Peyer's patch (tissue), 4 donors: ENCODE measurements around the gene SPECC1L. TPM values are rescaled to one million over a fixed set of nuclear protein-coding genes. Genes with fewer than 3 reads are reported as not detected.

Source experiments
- DNase-seq, 3 donors: peaks; one replicate each; pipeline ENCODE4 v3.0.0-alpha.2; 2017 to 2019
- H3K27ac ChIP-seq, 4 donors: fragments of 200-600 bp; sonication (generic); one replicate each; pipeline ENCODE4 v1.5.1; 2016 to 2019
- H3K27me3 ChIP-seq, 2 donors: fragments of 200-600 bp; sonication (generic); one replicate each; pipeline ENCODE4 v1.5.1; 2019
- H3K36me3 ChIP-seq, 3 donors: fragments of 200-600 bp; sonication (generic); one replicate each; pipeline ENCODE4 v1.5.1; 2016 to 2019
- H3K4me1 ChIP-seq, 4 donors: fragments of 200-600 bp; sonication (generic); one replicate each; pipeline ENCODE4 v1.5.1; 2016 to 2019
- H3K4me3 ChIP-seq, 4 donors: fragments of 200-600 bp; sonication (generic); 1 replicate in 3 of 4; 2 replicates in 1 of 4; pipeline ENCODE4 v1.5.1; 2016 to 2019; ENCODE audit warnings: mild to moderate bottlenecking in 1 of 4
- H3K9me3 ChIP-seq, 4 donors: fragments of 200-600 bp; sonication (generic); one replicate each; pipeline ENCODE4 v1.5.1; 2016 to 2019; ENCODE audit warnings: mild to moderate bottlenecking in 1 of 4
- CTCF ChIP-seq, 6 experiments: fragments of 450-650 bp in 4 of 6; fragments of 200-600 bp in 2 of 6; sonication (generic) in 1 of 6; IDR thresholded peaks; one replicate each; pipeline ENCODE4 v1.5.1; 2017 to 2019; ENCODE audit warnings: antibody characterized with exemption in 6 of 6, mild to moderate bottlenecking in 3 of 6, moderate library complexity in 1 of 6
- POLR2A ChIP-seq, 2 donors: fragments of 450-650 bp; IDR thresholded peaks; one replicate each; pipeline ENCODE4 v1.5.1; 2017; ENCODE audit warnings: antibody characterized with exemption in 2 of 2, mild to moderate bottlenecking in 2 of 2, moderate library complexity in 2 of 2
- total RNA-seq, 4 donors: library from RNA; depleted of rRNA; stranded (reverse); fragments of >200 nt; gene quantifications; one replicate each; pipeline ENCODE4 v1.1.0, GENCODE V29; 2016

SPECC1L gene
- total RNA-seq, 4 donors from 2014 or later = 24.2 to 147 (median 34.4) TPM

DNA sequence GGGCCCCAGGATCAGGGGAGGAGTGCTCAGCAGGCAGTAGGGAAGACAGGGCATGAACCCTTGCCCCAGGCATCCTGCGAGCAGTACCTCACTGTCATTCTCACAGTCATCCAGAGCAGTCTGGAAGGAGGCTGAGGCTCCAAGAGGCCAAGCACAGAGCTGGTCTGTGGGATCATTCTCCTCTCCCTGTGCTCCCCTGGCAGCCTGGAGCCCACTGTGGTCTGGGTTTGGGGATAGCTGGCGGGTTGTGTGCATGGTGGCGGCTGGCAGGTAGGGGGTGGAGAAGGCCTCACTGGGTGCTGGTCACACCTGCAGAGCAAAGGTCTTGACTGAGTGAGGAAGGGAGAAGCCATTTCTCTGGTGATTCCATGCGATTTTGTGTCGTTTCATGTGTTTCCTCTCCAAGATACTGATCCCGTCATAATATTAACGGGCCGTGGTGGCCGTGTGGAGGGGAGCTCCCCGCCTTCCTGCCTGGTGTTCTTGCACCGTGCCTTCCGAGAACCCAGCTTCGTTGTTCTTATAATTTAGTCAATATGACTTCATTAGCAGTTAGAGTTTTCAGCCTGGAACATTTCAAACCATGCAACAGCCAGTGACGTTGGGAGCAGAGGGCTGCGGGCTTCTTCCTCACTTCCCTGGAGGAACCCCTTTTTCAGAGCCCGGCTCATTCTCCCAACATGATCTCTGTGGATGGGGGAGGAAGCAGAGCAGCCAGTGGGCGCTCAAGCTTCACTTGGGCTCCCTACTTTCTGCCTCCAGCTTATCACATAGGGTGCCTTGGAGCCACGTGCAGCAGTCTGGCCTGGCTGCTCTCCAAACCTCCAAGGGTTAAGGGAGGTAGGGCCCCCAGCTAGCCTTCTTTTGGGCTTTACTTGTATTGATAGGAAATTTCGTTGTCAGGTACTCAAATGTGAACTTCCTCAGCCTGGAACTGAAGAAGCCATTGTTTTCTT, 136.0 kb downstream of the SPECC1L start:
- Histone ChIP-seq H3K36me3 (peaks cover 0 to 18% (median 0%) of the 10 kb centered on the region in 3 donors), H3K27me3 (no peaks in the 10 kb centered on the region), H3K4me3 (no peak overlapping the region), H3K9me3 (no peaks in the 10 kb centered on the region), H3K27ac (no peak overlapping the region), H3K4me1 (peaks cover 0 to 20% (median 0%) of the 10 kb centered on the region in 4 donors)
- DNase-seq = no peak
- TF ChIP-seq CTCF (IDR thresholded peaks at IDR 0.05) = no peak
- TF ChIP-seq POLR2A (IDR thresholded peaks at IDR 0.05) = no peak

DNA sequence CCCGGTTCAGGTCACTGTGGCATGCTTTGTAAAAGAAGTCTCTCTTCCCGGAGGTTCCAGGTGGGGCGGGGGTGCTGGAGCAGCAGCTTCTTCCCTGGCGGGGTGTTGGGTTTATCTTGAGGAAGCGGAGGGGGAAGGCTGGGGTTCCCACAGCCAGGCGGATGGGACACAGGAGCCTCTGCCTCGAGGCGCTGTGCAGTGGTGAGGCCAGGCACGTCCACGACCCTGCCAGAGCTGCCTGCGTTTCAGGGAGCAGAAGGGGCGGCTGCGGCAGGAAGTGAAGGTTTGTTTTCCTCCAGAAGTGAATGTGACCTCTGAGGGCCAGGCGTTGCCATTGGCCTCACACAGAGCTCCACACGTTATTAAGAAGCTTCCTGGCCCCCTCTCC, 136.6 kb downstream of the SPECC1L start:
- H3K36me3 ChIP-seq = peaks cover 0 to 24% (median 0%) of the 10 kb centered on the region in 3 donors
- no peak for DNase-seq
- no peak overlapping the region for H3K27ac ChIP-seq

DNA sequence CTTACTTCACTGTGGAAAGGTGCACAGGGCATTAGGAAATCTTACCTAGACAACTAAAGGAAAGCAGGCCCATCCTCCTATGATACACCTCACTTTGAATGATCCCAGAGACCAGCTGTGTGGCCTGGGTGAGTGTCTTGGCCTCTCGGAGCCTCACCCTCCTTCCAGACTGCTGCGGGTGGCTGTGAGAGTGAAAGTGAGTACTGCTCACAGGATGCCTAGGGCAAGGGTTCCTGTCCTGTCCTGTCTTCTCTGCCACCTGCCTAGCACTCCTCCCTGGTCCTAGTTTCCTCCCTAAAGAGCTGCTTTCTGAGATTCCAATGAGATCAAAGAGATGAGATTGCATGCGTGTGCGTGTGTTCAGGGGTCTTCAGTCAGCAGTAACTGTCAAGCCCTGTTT, 137.3 kb downstream of the SPECC1L start:
- Histone ChIP-seq H3K27ac (no peak overlapping the region), H3K36me3 (peaks cover 0 to 30% (median 0%) of the 10 kb centered on the region in 3 donors), H3K27me3 (no peaks in the 10 kb centered on the region), H3K4me1 (peaks cover 0 to 10% (median 0%) of the 10 kb centered on the region in 4 donors), H3K9me3 (no peaks in the 10 kb centered on the region), H3K4me3 (no peak overlapping the region)
- no peak for TF ChIP-seq CTCF (IDR thresholded peaks at IDR 0.05)
- TF ChIP-seq POLR2A (IDR thresholded peaks at IDR 0.05) = no peak
- no peak for DNase-seq

More for the DNA sequence above, 136.6 kb downstream of the SPECC1L start:
- H3K4me1 ChIP-seq = peaks cover 0 to 17% (median 0%) of the 10 kb centered on the region in 4 donors
- no peak overlapping the region for H3K4me3 ChIP-seq
- H3K9me3 ChIP-seq = no peaks in the 10 kb centered on the region
- TF ChIP-seq CTCF (IDR thresholded peaks at IDR 0.05) = no peak
- TF ChIP-seq POLR2A (IDR thresholded peaks at IDR 0.05) = no peak
- no peaks in the 10 kb centered on the region for H3K27me3 ChIP-seq

GRCh38 chr22:24408630-24409029, 138.0 kb downstream of the SPECC1L start:
- Histone ChIP-seq H3K27me3 (no peaks in the 10 kb centered on the region), H3K4me1 (peaks cover 0 to 5% (median 0%) of the 10 kb centered on the region in 4 donors), H3K27ac (no peak overlapping the region), H3K36me3 (peaks cover 0 to 36% (median 0%) of the 10 kb centered on the region in 3 donors), H3K9me3 (no peaks in the 10 kb centered on the region), H3K4me3 (no peak overlapping the region)
- no peak for DNase-seq
- TF ChIP-seq CTCF (IDR thresholded peaks at IDR 0.05) = no peak
- no peak for TF ChIP-seq POLR2A (IDR thresholded peaks at IDR 0.05)

GRCh38 chr22:24409707-24410106, 139.1 kb downstream of the SPECC1L start:
- no peaks in the 10 kb centered on the region for H3K27me3 ChIP-seq
- H3K9me3 ChIP-seq = no peaks in the 10 kb centered on the region
- peaks cover 0 to 40% (median 0%) of the 10 kb centered on the region in 3 donors for H3K36me3 ChIP-seq

More at GRCh38 chr22:24409707-24410106, 139.1 kb downstream of the SPECC1L start:
- Histone ChIP-seq H3K4me1 (no peaks in the 10 kb centered on the region), H3K4me3 (no peak overlapping the region), H3K27ac (no peak overlapping the region)
- no peak for DNase-seq
- TF ChIP-seq POLR2A (IDR thresholded peaks at IDR 0.05) (no peak), CTCF (IDR thresholded peaks at IDR 0.05) (no peak)
